Activated CD8-positive, alpha-beta T cell treated with anti-CD3 and anti-CD28 coated beads for 36 hours (primary cell): Measurements from ENCODE around the gene POU2F1. TPM values are rescaled to one million over a fixed set of nuclear protein-coding genes. Genes with fewer than 3 reads are reported as not detected.
A peak's percentile ranks its signal among the peaks of the same experiment; 100 is the strongest.
"Not testable (repeated sequence)": the region's sequence is repeated elsewhere in the genome, so short reads cannot be mapped to it uniquely, and the experiment has no call there.

Experiments
- ATAC-seq: fragments of 200-7000 bp; cut with Tn5 transposase; one replicate; pipeline ENCODE4 v1.10.0; 2021; ENCODE audit warnings: mild to moderate bottlenecking, moderate library complexity
- CTCF ChIA-PET: fragments of 350-600 bp; sonication (Branson Sonifier 250); formaldehyde crosslinking; loops from one replicate; lab custom pipeline; 2021; ENCODE audit warnings: antibody characterized with exemption; lab: Charles Lee
- POLR2A ChIA-PET: fragments of 350-600 bp; sonication (Branson Sonifier 250); formaldehyde crosslinking; loops from one replicate; lab custom pipeline; 2021; ENCODE audit warnings: antibody characterized with exemption; lab: Charles Lee
- DNase-seq: peaks from one replicate; pipeline ENCODE4 v3.0.0-alpha.2; 2020
- H3K27ac Mint-ChIP-seq: one replicate; pipeline ENCODE4 v1.8.0; 2021; ENCODE audit warnings: mild to moderate bottlenecking, mixed read lengths
- H3K27me3 Mint-ChIP-seq: one replicate; pipeline ENCODE4 v1.8.0; 2021; ENCODE audit warnings: mixed read lengths
- H3K36me3 Mint-ChIP-seq: one replicate; pipeline ENCODE4 v1.8.0; 2021; ENCODE audit warnings: low read depth, mixed read lengths
- H3K4me1 Mint-ChIP-seq: one replicate; pipeline ENCODE4 v1.8.0; 2021; ENCODE audit warnings: low read depth, mixed read lengths
- H3K4me3 Mint-ChIP-seq: one replicate; pipeline ENCODE4 v1.8.0; 2021; ENCODE audit warnings: mild to moderate bottlenecking, moderate library complexity, mixed read lengths
- H3K9me3 Mint-ChIP-seq: one replicate; pipeline ENCODE4 v1.8.0; 2021; ENCODE audit warnings: mixed read lengths
- intact Hi-C: fragments of 100-400 bp; cut with micrococcal nuclease; formaldehyde crosslinking; loops from one replicate; pipeline ENCODE4 v1.10.0; 2022
- total RNA-seq, 2 experiments: library from RNA; stranded (reverse); gene quantifications; one replicate each; pipeline ENCODE4 v1.2.3, GENCODE V29; 2021
- TF ChIP-seq, protein P1 (sequence below): fragments of 200-600 bp; IDR thresholded peaks from one replicate; pipeline ENCODE4 v1.8.0; 2022; ENCODE audit warnings: antibody characterized with exemption, mild to moderate bottlenecking

Gene POU2F1
- total RNA-seq, 2 experiments from 2014 or later = 23.6 to 24.2 TPM

DNA sequence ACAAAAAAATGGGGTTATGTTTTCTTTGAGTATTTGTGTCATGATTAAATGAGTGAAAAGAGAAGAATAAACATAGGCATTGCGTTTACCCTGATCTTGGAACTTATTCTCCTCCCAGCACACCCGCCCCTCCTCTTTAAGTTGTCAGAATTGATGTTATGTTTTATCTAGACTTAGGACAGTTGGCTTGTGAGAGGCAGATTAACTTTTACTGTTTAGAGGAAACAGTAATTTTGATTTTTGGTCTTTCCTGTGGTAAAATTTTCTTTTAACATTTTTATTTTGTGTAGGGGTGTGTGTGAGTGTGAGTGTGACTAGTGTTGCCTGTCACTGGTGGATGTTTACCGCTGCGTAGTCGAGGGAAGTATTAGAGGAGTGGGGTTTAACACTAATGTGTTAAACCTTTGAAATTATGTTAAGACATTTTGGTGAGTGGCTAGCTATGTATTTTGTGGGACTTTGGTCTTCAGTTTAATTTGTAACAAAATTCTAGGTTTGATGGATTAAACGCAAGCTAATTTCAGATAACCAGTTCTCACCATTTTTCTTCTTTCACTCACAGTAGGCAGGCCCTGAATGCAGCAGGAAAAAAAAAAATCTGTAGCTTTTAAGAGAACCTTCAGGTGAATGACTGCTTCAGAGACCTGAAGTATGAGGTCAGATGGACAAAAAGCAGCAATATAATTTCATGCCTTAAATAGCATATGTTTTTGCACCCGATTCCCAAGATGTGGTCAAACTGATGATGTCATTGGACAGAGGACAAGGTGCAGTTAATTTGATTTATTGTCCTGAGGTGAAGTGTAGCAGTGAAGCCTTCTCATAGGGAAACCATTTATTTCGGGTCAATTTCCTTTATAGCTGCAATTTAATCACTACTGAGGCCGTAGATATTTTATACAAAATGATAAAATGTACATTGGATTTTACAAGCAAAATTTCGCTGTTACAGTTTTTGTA is 2.7 kb downstream of the POU2F1 start:
- DNase-seq (no peak), ATAC-seq (no peak)
- H3K27ac Mint-ChIP-seq = peak overlapping the region; percentile 97
- CTCF ChIA-PET = interaction anchor here (0.9 to 1.7 kb wide), 5 partner anchors 9 to 332 kb away, joined by 3 to 5 read pairs (median 3); no protein-coding TSS in a partner anchor
- intact Hi-C loops = loop anchor here (5.0 to 10.0 kb wide), 2 partner anchors 156 to 291 kb away; partner anchors contain the start of gene CD247
- H3K4me1 Mint-ChIP-seq = peaks cover 54% of the 10 kb centered on the region
- peak overlapping the region; percentile 84 for H3K4me3 Mint-ChIP-seq
- POLR2A ChIA-PET = interaction anchor here (0.6 kb wide), 1 partner anchor 77 kb away, joined by 3 read pairs; no protein-coding TSS in a partner anchor
- TF ChIP-seq, protein P1, sequence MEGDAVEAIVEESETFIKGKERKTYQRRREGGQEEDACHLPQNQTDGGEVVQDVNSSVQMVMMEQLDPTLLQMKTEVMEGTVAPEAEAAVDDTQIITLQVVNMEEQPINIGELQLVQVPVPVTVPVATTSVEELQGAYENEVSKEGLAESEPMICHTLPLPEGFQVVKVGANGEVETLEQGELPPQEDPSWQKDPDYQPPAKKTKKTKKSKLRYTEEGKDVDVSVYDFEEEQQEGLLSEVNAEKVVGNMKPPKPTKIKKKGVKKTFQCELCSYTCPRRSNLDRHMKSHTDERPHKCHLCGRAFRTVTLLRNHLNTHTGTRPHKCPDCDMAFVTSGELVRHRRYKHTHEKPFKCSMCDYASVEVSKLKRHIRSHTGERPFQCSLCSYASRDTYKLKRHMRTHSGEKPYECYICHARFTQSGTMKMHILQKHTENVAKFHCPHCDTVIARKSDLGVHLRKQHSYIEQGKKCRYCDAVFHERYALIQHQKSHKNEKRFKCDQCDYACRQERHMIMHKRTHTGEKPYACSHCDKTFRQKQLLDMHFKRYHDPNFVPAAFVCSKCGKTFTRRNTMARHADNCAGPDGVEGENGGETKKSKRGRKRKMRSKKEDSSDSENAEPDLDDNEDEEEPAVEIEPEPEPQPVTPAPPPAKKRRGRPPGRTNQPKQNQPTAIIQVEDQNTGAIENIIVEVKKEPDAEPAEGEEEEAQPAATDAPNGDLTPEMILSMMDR = no peak
- no peaks in the 10 kb centered on the region for H3K9me3 Mint-ChIP-seq
- no peaks in the 10 kb centered on the region for H3K36me3 Mint-ChIP-seq
- H3K27me3 Mint-ChIP-seq = no peaks in the 10 kb centered on the region

DNA sequence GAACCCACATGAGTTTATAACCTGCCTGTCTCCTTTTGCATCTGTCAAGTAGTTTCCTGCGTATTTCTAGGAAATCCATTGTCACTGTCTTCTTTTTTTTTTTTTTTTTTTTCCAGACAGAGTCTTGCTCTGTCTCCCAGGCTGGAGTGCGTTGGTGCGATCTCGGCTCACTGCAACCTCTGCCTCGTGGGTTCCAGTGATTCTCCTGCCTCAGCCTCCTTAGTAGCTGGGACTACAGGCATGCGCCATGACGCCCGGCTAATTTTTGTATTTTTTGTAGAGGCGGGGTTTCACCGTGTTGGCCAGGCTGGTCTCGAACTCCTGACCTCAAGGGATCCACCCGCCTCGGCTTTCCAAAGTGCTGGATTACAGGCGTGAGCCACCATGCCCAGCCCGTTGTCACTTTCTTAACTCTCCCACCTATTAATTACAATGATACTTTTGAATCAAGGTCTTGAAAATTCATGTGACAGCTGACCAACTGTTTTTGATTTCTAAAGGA is 4.1 kb downstream of the POU2F1 start:
- CTCF ChIA-PET = not testable (repeated sequence)

DNA sequence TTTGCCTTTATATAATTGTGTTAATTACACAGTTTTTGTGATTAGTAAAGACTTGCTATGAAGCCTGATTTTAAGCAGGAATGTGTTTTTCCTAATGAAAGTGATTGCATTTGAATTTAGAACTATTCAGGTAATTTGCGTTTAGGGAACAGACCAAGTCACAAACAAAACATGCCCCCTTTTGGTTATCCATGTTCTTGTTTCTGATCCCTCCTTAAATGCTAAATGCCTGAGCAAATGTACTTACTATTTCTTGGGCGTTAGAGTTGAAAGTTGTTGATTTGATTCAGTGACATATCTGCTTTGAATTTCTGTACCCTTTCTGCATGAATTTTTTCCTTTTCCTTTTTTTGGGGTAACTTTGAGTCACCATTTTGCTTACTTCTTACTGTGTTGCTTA is 5.2 kb downstream of the POU2F1 start:
- DNase-seq (no peak), ATAC-seq (no peak)
- H3K4me1 Mint-ChIP-seq = peaks cover 63% of the 10 kb centered on the region
- no peak overlapping the region for H3K4me3 Mint-ChIP-seq
- no peaks in the 10 kb centered on the region for H3K9me3 Mint-ChIP-seq
- ChIA-PET POLR2A (interaction anchor here (0.6 kb wide), 1 partner anchor 305 kb away, joined by 3 read pairs; no protein-coding TSS in a partner anchor), CTCF (interaction anchor here (0.9 kb wide), 1 partner anchor 309 kb away, joined by 4 read pairs; no protein-coding TSS in a partner anchor)
- intact Hi-C loops = loop anchor here (10.0 kb wide), 1 partner anchor 289 kb away; the partner anchor contains the start of gene CD247
- no peaks in the 10 kb centered on the region for H3K27me3 Mint-ChIP-seq
- H3K27ac Mint-ChIP-seq = no peak overlapping the region
- TF ChIP-seq, protein P1 = no peak
- no peaks in the 10 kb centered on the region for H3K36me3 Mint-ChIP-seq

More for the DNA sequence above, 4.1 kb downstream of the POU2F1 start:
- H3K27me3 Mint-ChIP-seq, H3K4me3 Mint-ChIP-seq, H3K27ac Mint-ChIP-seq, H3K9me3 Mint-ChIP-seq, ATAC-seq, H3K36me3 Mint-ChIP-seq, DNase-seq, POLR2A ChIA-PET: not testable (repeated sequence)
- intact Hi-C loops = loop anchor here (5.0 to 10.0 kb wide), 2 partner anchors 157 to 290 kb away; partner anchors contain the start of gene CD247
- H3K4me1 Mint-ChIP-seq = peaks cover 56% of the 10 kb centered on the region

- TF ChIP-seq, protein P1 = no peak
- POLR2A ChIA-PET = no interaction called here
- Mint-ChIP-seq H3K27ac (no peak overlapping the region), H3K4me1 (peaks cover 57% of the 10 kb centered on the region), H3K9me3 (no peaks in the 10 kb centered on the region), H3K36me3 (no peaks in the 10 kb centered on the region), H3K27me3 (no peaks in the 10 kb centered on the region), H3K4me3 (no peak overlapping the region)
- DNase-seq (no peak), ATAC-seq (no peak)
- intact Hi-C loops = loop anchor here (10.0 kb wide), 1 partner anchor 287 kb away; the partner anchor contains the start of gene CD247
- CTCF ChIA-PET = no interaction called here
Measured at GRCh38 chr1:167227934-167228378, 7.3 kb downstream of the POU2F1 start.

DNA sequence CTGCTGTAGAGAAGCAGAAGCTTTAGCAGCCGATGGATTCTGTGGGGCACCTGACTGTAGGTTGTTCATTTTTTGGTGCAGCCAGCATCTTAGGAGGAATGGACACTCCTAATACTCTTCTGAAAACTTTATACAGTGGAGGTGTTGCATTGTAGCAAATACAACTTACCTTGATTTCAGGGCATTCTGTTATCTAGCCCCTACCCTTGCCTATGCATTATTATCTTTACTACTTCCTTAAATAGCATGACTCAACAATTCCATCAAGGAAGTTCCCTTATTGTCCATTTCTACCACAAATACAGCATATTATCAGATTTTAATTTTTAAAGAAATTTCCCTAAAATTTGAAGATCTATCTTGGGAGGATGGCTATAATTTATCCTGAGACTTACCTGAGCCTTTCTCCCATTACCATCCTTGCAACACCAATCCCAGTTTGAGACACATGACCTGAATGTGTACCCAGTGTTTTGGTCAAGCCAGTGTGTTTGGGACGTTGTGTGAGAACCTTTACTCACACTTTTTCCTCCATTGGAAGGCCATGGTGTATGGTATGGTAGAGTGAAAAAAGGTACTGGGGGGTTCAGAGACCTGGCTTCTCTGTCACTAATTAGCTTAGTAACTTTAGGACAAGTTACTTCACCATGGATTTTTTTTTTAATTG is 9.2 kb downstream of the POU2F1 start:
- POLR2A ChIA-PET = no interaction called here
- Mint-ChIP-seq H3K36me3 (no peaks in the 10 kb centered on the region), H3K9me3 (no peaks in the 10 kb centered on the region), H3K4me3 (no peak overlapping the region), H3K27ac (no peak overlapping the region), H3K27me3 (no peaks in the 10 kb centered on the region), H3K4me1 (peaks cover 54% of the 10 kb centered on the region)
- TF ChIP-seq, protein P1 = no peak
- ATAC-seq (no peak), DNase-seq (no peak)
- intact Hi-C loops = loop anchor here (10.0 kb wide), 1 partner anchor 285 kb away; the partner anchor contains the start of gene CD247
- CTCF ChIA-PET = no interaction called here
